HepG2 (cell line): Measurements from ENCODE around the gene PGAP3. TPM values are rescaled to one million over a fixed set of nuclear protein-coding genes. Genes with fewer than 3 reads are reported as not detected.

Experiments used
- GATA4 ChIP-seq: sonication (generic); IDR thresholded peaks from 2 replicates; pipeline ENCODE4 v1.6.1; 2016; ENCODE audit warnings: antibody characterized with exemption, low read depth, borderline replicate concordance
- HES4 ChIP-seq: sonication (generic); formaldehyde crosslinking; IDR thresholded peaks from 2 replicates; pipeline ENCODE4 v1.9.0; 2021; ENCODE audit warnings: mild to moderate bottlenecking, missing genetic modification reagents, borderline replicate concordance
- HOXA9 ChIP-seq: sonication (generic); formaldehyde crosslinking; IDR thresholded peaks from 2 replicates; pipeline ENCODE4 v1.8.1; 2022; ENCODE audit warnings: missing genetic modification reagents, mild to moderate bottlenecking, moderate library complexity, borderline replicate concordance
- MTF2 ChIP-seq: sonication (generic); formaldehyde crosslinking; IDR thresholded peaks from 2 replicates; pipeline ENCODE4 v1.5.0; 2020; ENCODE audit warnings: missing genetic modification reagents, borderline replicate concordance
- MZF1 ChIP-seq: sonication (generic); formaldehyde crosslinking; IDR thresholded peaks from 2 replicates; pipeline ENCODE4 v1.8.1; 2023; ENCODE audit warnings: mild to moderate bottlenecking, missing genetic modification reagents, borderline replicate concordance
- NFE2L2 ChIP-seq: fragments of 150-350 bp; IDR thresholded peaks from 2 replicates; pipeline ENCODE4 v1.6.1; 2014; ENCODE audit warnings: low read length
- SMARCC2 ChIP-seq: fragments of 450-650 bp; IDR thresholded peaks from 2 replicates; pipeline ENCODE4 v1.6.1; 2017; ENCODE audit warnings: antibody characterized with exemption, mild to moderate bottlenecking
- SMYD3 ChIP-seq: sonication (generic); formaldehyde crosslinking; IDR thresholded peaks from 2 replicates; pipeline ENCODE4 v1.8.1; 2023; ENCODE audit warnings: mild to moderate bottlenecking, missing genetic modification reagents
- ZFAT ChIP-seq: sonication (generic); formaldehyde crosslinking; conservative IDR thresholded peaks from 2 replicates; pipeline ENCODE4 v1.8.1; 2023; ENCODE audit warnings: missing genetic modification reagents, inconsistent platforms
- ZMAT3 ChIP-seq: sonication (generic); formaldehyde crosslinking; conservative IDR thresholded peaks from 2 replicates; pipeline ENCODE4 v1.7.0; 2021; ENCODE audit warnings: missing genetic modification reagents
- ZNF562 ChIP-seq: sonication (generic); formaldehyde crosslinking; IDR thresholded peaks from 2 replicates; pipeline ENCODE4 v1.8.0; 2022; ENCODE audit warnings: missing genetic modification reagents, borderline replicate concordance
- ZNF567 ChIP-seq: sonication (generic); formaldehyde crosslinking; IDR thresholded peaks from 2 replicates; pipeline ENCODE4 v1.8.1; 2023; ENCODE audit warnings: mild to moderate bottlenecking, missing genetic modification reagents, borderline replicate concordance
- ZNF7 ChIP-seq: IDR thresholded peaks from 2 replicates; pipeline ENCODE4 v1.6.1; 2016; ENCODE audit warnings: missing biosample characterization, missing genetic modification reagents
- polyA plus RNA-seq, 8 experiments: library from polyadenylated mRNA; depleted of rRNA in 3 of 8; stranded (reverse) in 7 of 8; unstranded in 1 of 8; fragments of >200 nt; fragmentation: Illumina TruSeq in 4 of 8; extraction: Trizol in 4 of 8; gene quantifications; 2 replicates each; pipeline versions ENCODE4 v1.2.1 to v1.2.3, GENCODE V29; 2011 to 2016; ENCODE audit warnings: low read depth in 4 of 8, missing spikeins in 1 of 8, mixed read lengths in 1 of 8; ENCODE audit not compliant: insufficient read depth in 1 of 8
- total RNA-seq, 5 experiments: library from RNA; depleted of rRNA; stranded (reverse); fragments of >200 nt; fragmentation: Illumina TruSeq; extraction: Trizol; gene quantifications; 2 replicates each; pipeline ENCODE4 v1.2.3, GENCODE V29; 2016; ENCODE audit warnings: low read depth in 1 of 5
- TF ChIP-seq, protein P1 (sequence below): sonication (generic); formaldehyde crosslinking; IDR thresholded peaks from 2 replicates; pipeline ENCODE4 v1.5.0; 2020; ENCODE audit warnings: mild to moderate bottlenecking, missing genetic modification reagents
- TF ChIP-seq, protein P2 (sequence below): sonication (generic); formaldehyde crosslinking; IDR thresholded peaks from 2 replicates; pipeline ENCODE4 v1.4.0; 2020; ENCODE audit warnings: missing genetic modification reagents, mild to moderate bottlenecking, borderline replicate concordance
- TF ChIP-seq, protein P3 (sequence below): sonication (generic); formaldehyde crosslinking; IDR thresholded peaks from 2 replicates; pipeline ENCODE4 v1.8.1; 2023; ENCODE audit warnings: mild to moderate bottlenecking, moderate library complexity, missing genetic modification reagents
- TF ChIP-seq, protein P4 (sequence below): sonication (generic); formaldehyde crosslinking; IDR thresholded peaks from 2 replicates; pipeline ENCODE4 v1.4.0; 2020; ENCODE audit warnings: missing genetic modification reagents, borderline replicate concordance
- TF ChIP-seq, protein P5 (sequence below): sonication (generic); formaldehyde crosslinking; IDR thresholded peaks from 2 replicates; pipeline ENCODE4 v1.5.0; 2020; ENCODE audit warnings: missing genetic modification reagents
- TF ChIP-seq, protein P6 (sequence below): sonication (generic); formaldehyde crosslinking; IDR thresholded peaks from 2 replicates; pipeline ENCODE4 v1.5.0; 2020; ENCODE audit warnings: mild to moderate bottlenecking, low read depth, missing genetic modification reagents, borderline replicate concordance

Gene PGAP3
- total and polyA plus RNA-seq, 2 of the 13 experiments (the other 11 are each of a cell fraction or from before 2014, with no cell fraction given), result 11.9 to 14.6 TPM

DNA sequence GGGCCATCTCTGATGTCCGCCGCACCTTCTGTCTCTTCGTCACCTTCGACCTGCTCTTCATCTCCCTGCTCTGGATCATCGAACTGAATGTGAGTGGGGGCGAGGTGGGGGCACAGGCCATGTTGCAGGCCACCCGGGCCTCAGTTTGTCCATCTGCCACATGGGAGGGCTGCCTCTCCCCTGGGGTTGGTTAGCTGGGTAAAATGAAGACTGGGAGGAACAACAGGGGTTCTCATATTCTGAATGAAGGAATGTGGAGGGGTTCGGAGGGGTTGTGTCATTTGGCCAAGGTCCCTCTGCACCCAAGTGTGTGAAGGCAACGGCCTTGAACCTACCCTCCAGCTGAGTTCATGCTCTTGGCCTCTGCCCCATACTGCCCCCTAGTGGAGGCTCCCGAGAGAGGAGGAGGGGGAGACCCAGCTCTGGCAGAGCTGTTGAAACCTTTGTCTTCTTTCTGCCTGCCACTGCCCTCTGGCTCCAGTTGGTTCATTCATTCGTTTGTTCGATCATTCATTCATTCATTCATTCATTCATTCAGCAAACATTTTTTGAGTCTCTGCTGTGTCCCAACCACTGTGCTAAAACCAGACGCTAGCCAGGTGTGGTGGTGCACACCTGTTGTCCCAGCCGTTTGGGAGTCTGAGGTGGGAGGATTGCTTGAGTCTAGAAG, 34.1 kb downstream of the PGAP3 start (continued):
- TF ChIP-seq NFE2L2, result no peak
- no peak for TF ChIP-seq ZNF562 (CRISPR knock-in tag)
- TF ChIP-seq, protein P1, sequence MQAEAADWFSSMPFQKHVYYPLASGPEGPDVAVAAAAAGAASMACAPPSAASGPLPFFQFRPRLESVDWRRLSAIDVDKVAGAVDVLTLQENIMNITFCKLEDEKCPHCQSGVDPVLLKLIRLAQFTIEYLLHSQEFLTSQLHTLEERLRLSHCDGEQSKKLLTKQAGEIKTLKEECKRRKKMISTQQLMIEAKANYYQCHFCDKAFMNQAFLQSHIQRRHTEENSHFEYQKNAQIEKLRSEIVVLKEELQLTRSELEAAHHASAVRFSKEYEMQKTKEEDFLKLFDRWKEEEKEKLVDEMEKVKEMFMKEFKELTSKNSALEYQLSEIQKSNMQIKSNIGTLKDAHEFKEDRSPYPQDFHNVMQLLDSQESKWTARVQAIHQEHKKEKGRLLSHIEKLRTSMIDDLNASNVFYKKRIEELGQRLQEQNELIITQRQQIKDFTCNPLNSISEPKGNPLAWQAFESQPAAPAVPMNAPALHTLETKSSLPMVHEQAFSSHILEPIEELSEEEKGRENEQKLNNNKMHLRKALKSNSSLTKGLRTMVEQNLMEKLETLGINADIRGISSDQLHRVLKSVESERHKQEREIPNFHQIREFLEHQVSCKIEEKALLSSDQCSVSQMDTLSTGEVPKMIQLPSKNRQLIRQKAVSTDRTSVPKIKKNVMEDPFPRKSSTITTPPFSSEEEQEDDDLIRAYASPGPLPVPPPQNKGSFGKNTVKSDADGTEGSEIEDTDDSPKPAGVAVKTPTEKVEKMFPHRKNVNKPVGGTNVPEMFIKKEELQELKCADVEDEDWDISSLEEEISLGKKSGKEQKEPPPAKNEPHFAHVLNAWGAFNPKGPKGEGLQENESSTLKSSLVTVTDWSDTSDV (CRISPR knock-in tag), result no peak
- no peak for TF ChIP-seq SMARCC2
- TF ChIP-seq MZF1 (CRISPR knock-in tag), result no peak
- TF ChIP-seq, protein P2, sequence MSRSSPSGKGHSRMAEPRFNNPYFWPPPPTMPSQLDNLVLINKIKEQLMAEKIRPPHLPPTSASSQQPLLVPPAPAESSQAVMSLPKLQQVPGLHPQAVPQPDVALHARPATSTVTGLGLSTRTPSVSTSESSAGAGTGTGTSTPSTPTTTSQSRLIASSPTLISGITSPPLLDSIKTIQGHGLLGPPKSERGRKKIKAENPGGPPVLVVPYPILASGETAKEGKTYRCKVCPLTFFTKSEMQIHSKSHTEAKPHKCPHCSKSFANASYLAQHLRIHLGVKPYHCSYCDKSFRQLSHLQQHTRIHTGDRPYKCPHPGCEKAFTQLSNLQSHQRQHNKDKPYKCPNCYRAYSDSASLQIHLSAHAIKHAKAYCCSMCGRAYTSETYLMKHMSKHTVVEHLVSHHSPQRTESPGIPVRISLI (CRISPR knock-in tag), result no peak
- TF ChIP-seq GATA4, result no peak
- TF ChIP-seq HOXA9, result no peak
- TF ChIP-seq, protein P3, sequence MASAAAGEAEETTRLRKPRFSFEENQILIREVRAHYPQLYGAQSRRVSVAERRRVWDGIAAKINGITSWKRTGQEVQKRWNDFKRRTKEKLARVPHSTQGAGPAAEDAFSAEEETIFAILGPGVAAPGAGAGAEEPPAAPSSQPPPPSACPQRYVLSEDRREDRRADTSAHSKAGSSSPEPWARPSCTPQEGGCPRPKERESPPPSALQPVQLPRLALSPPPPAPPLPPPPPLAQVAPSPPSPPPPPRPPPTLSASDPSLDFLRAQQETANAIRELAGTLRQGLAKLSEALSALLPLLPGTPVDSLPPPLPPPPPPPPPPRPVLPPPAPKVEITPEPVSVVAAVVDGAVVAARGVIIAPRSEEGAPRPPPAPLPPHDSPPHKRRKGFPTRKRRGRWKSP, result no peak
- no peak for TF ChIP-seq ZNF7
- TF ChIP-seq ZMAT3 (CRISPR knock-in tag), result no peak
- TF ChIP-seq, protein P4, sequence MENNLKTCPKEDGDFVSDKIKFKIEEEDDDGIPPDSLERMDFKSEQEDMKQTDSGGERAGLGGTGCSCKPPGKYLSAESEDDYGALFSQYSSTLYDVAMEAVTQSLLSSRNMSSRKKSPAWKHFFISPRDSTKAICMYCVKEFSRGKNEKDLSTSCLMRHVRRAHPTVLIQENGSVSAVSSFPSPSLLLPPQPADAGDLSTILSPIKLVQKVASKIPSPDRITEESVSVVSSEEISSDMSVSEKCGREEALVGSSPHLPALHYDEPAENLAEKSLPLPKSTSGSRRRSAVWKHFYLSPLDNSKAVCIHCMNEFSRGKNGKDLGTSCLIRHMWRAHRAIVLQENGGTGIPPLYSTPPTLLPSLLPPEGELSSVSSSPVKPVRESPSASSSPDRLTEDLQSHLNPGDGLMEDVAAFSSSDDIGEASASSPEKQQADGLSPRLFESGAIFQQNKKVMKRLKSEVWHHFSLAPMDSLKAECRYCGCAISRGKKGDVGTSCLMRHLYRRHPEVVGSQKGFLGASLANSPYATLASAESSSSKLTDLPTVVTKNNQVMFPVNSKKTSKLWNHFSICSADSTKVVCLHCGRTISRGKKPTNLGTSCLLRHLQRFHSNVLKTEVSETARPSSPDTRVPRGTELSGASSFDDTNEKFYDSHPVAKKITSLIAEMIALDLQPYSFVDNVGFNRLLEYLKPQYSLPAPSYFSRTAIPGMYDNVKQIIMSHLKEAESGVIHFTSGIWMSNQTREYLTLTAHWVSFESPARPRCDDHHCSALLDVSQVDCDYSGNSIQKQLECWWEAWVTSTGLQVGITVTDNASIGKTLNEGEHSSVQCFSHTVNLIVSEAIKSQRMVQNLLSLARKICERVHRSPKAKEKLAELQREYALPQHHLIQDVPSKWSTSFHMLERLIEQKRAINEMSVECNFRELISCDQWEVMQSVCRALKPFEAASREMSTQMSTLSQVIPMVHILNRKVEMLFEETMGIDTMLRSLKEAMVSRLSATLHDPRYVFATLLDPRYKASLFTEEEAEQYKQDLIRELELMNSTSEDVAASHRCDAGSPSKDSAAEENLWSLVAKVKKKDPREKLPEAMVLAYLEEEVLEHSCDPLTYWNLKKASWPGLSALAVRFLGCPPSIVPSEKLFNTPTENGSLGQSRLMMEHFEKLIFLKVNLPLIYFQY, result no peak
- TF ChIP-seq, protein P5, sequence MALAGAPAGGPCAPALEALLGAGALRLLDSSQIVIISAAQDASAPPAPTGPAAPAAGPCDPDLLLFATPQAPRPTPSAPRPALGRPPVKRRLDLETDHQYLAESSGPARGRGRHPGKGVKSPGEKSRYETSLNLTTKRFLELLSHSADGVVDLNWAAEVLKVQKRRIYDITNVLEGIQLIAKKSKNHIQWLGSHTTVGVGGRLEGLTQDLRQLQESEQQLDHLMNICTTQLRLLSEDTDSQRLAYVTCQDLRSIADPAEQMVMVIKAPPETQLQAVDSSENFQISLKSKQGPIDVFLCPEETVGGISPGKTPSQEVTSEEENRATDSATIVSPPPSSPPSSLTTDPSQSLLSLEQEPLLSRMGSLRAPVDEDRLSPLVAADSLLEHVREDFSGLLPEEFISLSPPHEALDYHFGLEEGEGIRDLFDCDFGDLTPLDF (CRISPR knock-in tag), result no peak
- TF ChIP-seq HES4, result no peak
- TF ChIP-seq MTF2 (CRISPR knock-in tag), result no peak
- TF ChIP-seq, protein P6, sequence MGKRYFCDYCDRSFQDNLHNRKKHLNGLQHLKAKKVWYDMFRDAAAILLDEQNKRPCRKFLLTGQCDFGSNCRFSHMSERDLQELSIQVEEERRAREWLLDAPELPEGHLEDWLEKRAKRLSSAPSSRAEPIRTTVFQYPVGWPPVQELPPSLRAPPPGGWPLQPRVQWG, result no peak
- TF ChIP-seq SMYD3 (CRISPR knock-in tag), result no peak
- TF ChIP-seq ZNF567, result no peak
- TF ChIP-seq ZFAT (CRISPR knock-in tag), result no peak
